GM10248 (cell line): Measurements from ENCODE around the gene SCLY.

Experiments
- CTCF ChIA-PET: fragments of 300-600 bp; sonication (Branson Sonifier 250); formaldehyde crosslinking; extraction: SDS; loops from one replicate; lab custom pipeline; 2021; ENCODE audit warnings: antibody characterized with exemption; lab: Yijun Ruan, JAX
- POLR2A ChIA-PET: fragments of 350-650 bp; sonication (Branson Sonifier 250); formaldehyde crosslinking; extraction: SDS; loops from one replicate; lab custom pipeline; 2020; ENCODE audit warnings: antibody characterized with exemption; lab: Yijun Ruan, JAX
- DNase-seq: peaks from one replicate; pipeline ENCODE4 v3.0.0; 2012; ENCODE audit errors: extremely low spot score
- CTCF ChIP-seq: IDR thresholded peaks from 2 replicates; pipeline ENCODE4 v1.5.1; 2012; ENCODE audit warnings: mild to moderate bottlenecking, low read depth; ENCODE audit errors: extremely low read depth, missing control alignments, control extremely low read depth

SCLY gene

GRCh38 chr2:238079874-238080327, 19.1 kb downstream of the SCLY start:
- no peak for DNase-seq
- TF ChIP-seq CTCF, result no peak
- POLR2A ChIA-PET, result no interaction called here
- CTCF ChIA-PET, result no interaction called here

GRCh38 chr2:238080518-238080917, 19.7 kb downstream of the SCLY start:
- ChIA-PET POLR2A (no interaction called here), CTCF (no interaction called here)
- no peak for TF ChIP-seq CTCF
- no peak for DNase-seq

GRCh38 chr2:238081150-238081549, 20.3 kb downstream of the SCLY start:
- no peak for TF ChIP-seq CTCF
- ChIA-PET CTCF (interaction anchor here (0.8 kb wide), 1 partner anchor 182 kb away, joined by 3 read pairs; no protein-coding TSS in a partner anchor), POLR2A (no interaction called here)
- DNase-seq, result no peak

GRCh38 chr2:238081561-238081960, 20.8 kb downstream of the SCLY start:
- DNase-seq, result no peak
- POLR2A ChIA-PET, result no interaction called here
- CTCF ChIA-PET, result interaction anchor here (0.8 kb wide), 1 partner anchor 182 kb away, joined by 3 read pairs; no protein-coding TSS in a partner anchor
- TF ChIP-seq CTCF, result no peak

GRCh38 chr2:238082151-238082550, 21.4 kb downstream of the SCLY start:
- ChIA-PET POLR2A (no interaction called here), CTCF (interaction anchor here (0.6 kb wide), 1 partner anchor 261 kb away, joined by 3 read pairs; no protein-coding TSS in a partner anchor)
- TF ChIP-seq CTCF, result no peak
- peak; percentile 11 for DNase-seq

GRCh38 chr2:238082827-238083226, 22.0 kb downstream of the SCLY start:
- ChIA-PET POLR2A (no interaction called here), CTCF (interaction anchor here (0.6 kb wide), 1 partner anchor 261 kb away, joined by 3 read pairs; no protein-coding TSS in a partner anchor)
- no peak for TF ChIP-seq CTCF
- no peak for DNase-seq
